GM21825 (cell line): ENCODE measurements around the gene TBC1D25.

ENCODE experiments used
- ATAC-seq: cut with Tn5 transposase; IDR thresholded peaks from one replicate; pipeline ENCODE4 v1.9.1; 2021; ENCODE audit warnings: mild to moderate bottlenecking, moderate library complexity; ENCODE audit not compliant: unreplicated experiment

Gene TBC1D25

DNA sequence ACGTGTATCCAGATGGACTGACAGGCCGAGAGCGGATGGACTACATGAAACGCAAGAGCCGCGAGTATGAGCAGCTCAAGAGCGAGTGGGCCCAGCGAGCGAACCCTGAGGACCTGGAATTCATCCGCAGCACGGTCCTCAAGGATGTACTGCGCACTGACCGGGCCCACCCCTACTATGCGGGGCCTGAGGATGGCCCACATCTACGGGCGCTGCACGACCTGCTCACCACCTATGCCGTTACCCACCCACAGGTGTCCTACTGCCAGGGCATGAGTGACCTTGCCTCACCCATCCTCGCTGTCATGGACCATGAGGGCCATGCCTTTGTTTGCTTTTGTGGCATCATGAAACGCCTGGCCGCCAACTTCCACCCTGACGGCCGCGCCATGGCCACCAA lies 20.1 kb downstream of the TBC1D25 start:
- ATAC-seq, result no peak

DNA sequence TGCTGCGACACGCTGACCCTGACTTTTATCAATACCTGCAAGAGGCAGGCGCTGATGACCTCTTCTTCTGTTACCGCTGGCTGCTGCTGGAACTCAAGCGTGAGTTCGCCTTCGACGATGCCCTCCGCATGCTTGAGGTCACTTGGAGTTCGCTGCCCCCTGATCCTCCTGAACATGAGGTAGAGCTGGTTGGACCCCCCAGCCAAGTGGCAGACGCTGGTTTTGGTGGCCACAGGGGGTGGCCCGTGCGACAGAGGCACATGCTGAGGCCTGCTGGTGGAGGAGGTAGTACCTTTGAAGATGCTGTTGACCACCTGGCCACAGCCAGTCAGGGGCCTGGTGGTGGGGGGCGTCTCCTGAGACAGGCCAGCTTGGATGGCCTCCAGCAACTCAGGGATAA lies 20.5 kb downstream of the TBC1D25 start:
- no peak for ATAC-seq

DNA sequence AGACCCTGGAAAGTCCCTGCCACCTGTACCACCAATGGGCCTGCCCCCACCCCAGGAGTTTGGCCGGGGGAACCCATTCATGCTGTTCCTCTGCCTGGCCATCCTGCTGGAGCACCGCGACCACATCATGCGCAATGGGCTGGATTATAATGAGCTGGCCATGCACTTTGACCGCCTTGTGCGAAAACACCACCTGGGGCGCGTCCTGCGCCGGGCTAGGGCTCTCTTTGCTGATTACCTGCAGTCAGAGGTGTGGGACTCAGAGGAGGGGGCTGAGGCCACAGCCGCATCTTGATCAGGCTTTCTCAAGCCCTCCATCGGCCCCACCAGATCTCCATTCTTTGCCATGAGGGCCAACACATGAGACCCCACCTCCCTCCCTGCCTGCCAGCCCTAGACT lies 21.2 kb downstream of the TBC1D25 start:
- ATAC-seq, result no peak

DNA sequence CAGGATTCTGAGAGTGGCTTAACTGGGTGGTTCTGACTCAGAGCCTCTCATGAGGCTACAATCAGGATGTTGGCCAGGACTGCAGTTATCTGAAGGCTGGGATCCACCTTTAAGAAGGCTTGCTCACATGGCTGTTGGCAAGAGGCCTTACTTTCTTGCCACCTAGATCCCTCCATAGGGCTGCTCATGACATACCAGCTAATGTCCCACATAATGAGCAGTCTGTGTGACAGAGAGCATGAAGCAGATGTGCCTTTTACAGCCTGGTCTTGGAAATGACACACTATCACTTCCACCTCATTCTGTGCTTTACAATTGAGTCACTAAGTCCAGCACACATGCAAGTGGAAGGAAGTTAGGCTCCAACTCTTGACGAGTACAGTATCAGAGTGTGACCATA lies 30.4 kb downstream of the TBC1D25 start:
- peak; percentile 41 for ATAC-seq

DNA sequence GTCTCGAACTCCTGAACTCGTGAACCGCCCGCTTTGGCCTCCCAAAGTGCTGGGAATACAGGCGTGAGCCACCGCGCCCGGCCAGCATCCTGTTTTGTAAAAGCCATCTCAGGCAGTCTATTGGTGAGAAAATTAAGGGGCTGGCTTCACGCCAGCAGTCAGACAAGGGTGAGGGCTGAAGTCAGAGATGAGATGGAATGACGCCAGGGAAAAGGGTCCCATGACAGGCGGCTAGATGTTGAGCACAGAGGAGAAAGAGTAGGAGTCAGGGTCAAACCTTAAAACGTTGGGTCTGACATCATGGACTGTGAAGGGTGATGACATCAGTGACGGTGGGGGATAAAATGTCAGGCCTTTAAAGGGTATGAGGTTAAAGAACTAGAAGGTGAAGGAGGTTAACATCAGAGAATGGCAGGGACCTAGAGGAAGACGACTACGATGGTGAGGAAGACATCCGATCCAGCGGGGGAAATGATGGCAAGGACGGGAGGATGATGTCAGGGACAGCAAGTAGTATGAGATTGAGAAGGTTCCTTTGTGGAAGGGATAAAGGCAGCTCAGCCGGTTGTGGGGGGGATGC lies 34.3 kb downstream of the TBC1D25 start:
- no peak for ATAC-seq

DNA sequence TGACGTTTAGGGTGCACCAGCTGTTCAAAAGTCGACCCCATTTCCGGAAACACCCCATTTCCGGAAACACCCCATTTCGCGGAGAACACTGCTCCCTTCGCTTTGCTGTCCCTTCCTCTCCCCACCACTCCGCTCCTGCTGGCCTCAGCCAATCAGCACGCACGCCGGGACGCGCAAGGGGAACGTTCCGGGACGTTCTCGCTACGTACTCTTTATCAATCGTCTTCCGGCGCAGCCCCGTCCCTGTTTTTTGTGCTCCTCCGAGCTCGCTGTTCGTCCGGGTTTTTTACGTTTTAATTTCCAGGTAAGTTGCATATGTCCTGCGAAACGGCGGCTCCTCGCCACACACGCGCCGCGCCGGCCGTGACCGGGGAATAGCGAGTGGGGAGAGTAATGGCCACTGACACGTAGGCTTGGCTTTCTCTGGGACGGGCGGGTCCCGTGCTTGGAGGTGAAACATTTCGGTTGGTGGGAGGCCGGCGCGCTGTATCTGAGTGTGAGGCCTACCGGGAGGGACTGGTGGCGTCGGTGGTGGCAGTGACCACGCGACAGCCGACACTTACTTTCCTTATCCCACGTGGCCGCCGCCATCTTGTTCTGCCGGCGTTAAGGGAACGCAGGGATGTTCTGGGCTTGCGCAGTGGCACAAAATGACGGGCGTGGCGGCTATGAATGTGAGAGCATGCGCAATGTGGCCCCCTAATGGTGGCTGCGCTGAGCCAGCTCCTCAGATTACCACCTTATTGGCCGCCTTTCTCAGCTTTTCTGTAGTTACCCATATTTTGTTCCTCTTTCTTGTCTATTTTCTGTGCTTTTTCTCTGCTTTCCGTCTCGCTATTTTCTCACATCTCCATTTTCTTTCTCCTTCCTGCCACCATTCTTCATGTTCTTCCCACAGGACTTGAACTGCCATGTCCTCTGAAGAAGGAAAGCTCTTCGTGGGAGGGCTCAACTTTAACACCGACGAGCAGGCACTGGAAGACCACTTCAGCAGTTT lies 35.1 kb downstream of the TBC1D25 start, which contains the start of gene RBM3:
Gene RBM3, plus strand, starts transcription at position 215 of the 997 bp plus-strand sequence. Its CDS starts 697 bp downstream, at position 912.
- peak; percentile 79 for ATAC-seq

DNA sequence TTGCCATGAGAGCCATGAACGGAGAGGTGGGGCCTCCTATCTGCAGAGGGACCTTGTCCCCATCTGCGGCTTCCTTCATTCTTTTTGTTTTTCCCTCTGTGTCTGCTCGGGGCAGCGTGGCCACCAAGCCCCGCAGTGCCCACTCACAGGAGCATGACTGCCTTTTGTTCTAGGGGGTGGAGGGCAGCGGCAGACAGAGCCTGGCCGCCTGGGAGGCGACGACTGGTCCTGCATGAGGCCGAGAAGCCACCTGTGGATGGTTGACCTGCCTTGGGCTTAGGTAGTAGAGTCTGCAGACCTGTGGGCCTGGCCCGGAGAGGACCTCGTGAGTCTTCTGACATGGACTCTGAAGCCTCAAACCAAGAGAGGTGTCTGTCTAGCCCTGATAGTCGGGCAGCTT lies 36.1 kb downstream of the TBC1D25 start:
- ATAC-seq, result no peak

DNA sequence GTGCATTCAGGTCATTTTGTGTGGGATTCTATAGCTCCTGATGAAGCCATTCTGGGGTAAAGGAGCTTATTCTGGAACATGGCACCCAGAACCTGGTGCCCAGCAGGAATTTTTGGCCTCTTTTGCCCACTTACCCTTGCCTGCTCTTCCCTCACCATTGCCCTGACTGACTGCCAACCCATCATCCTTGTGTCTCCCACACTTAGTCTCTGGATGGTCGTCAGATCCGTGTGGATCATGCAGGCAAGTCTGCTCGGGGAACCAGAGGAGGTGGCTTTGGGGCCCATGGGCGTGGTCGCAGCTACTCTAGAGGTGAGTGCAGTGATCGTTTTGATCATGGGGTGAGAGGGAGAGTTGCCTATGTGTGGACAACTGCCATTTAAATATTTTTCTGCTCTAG lies 36.6 kb downstream of the TBC1D25 start:
- no peak for ATAC-seq

DNA sequence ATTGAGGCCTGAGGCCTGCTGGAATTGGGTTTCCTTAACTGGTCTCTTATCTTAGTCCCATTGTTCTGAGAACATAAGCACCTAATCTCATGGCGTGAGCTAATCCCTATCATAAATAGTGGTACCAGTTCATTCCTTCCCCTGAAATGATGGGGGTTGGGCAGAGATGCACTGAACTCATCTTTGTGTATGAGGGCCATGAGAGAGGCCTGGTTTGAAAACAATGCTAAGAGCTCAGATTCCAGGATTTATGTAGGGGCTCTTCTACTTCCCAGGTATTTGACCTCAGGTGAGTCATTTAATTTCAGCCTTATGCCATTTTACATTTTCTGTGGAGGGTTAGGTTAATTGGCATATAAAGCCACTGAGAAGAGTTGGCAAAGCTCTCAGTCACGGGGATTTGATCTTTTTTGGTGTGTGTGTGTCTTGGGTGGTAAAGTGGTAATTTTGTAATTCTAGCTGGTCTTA lies 39.2 kb downstream of the TBC1D25 start:
- no peak for ATAC-seq

DNA sequence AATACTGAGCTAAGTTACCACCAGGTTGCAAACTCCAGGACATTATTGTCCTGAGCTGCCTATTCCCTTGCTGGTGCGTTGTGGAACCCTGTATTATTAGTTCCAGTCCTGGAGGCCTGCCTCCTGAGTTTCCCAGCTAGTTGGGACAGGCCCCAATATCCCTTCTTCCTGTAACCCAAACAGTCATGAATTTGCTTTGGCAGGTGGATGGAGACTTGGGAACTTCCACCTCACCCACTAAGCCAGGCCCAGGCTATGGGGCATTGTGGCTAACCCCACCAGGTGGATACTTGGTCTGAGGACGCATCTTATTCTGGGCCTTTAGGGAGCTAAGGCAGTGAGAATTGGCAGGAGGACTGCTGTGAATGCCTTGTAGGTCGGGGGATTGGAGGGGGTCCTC lies 39.7 kb downstream of the TBC1D25 start:
- ATAC-seq, result no peak

DNA sequence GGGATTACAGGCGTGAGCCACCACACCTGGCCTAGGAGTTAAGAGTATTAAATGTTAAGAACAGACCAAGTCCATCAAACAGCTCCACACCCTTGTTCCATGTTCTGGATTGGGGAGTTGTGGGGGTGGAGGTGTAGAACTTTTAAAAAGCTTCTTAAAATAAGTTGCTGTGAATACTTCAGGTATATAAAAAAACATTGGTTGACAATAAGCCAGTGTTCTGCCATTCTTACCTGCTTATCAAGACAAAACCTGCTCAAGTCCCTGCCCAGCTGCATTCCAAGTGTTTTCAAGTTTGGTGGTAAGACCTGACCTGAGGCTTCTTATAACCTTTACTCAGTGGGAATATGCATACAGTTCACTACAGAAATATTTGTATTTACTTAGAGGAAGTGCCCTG lies 41.1 kb downstream of the TBC1D25 start:
- ATAC-seq, result no peak

DNA sequence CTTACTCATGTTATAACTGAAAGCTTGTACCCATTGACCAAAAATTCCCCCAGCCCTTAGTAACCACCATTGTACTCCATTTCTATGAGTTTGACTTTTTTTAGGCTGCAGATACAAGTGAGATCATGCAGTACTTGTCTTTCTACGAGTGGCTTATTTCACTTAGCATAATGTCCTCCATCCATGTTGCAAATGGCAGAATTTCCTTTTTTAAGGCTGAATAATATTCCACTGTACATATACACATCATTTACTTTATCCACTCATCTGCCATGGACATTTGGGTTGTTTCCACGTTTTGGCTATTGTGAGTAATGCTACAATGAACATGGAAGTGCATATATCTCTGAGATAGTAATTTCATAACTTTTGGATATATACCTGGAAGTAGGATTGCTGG lies 45.2 kb downstream of the TBC1D25 start:
- no peak for ATAC-seq

DNA sequence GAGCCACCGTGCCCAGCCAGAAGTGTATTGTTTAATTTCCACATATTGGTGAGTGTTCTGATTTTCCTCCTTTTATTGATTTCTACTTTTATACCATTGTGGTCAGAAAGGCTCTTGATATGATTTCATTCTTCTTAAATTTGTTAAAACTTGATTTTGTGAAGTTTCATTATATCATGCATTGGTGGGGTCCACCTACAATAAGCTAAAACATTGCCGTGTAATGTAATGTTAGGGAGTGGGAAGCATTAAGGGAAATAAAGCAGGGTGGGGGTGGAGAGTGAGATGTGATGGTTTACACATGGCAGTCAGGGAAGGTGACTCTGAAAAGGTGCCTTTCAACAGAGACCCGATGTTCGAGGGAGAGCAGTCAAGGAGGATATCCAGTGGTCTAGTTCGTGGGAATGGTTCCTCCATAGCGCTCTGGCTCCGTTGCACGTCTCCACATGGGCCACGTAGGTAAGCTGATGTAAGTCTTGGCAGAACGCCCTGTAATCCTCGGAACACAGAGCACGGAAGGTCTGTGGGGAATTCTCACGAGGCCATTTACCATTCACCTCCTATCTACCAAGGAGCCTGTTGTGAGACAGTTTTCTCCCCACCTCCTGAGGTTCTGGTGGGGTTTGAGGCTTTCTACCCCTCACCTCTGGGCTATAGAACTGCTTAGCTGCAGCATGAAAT lies 50.1 kb downstream of the TBC1D25 start:
- ATAC-seq, result no peak

DNA sequence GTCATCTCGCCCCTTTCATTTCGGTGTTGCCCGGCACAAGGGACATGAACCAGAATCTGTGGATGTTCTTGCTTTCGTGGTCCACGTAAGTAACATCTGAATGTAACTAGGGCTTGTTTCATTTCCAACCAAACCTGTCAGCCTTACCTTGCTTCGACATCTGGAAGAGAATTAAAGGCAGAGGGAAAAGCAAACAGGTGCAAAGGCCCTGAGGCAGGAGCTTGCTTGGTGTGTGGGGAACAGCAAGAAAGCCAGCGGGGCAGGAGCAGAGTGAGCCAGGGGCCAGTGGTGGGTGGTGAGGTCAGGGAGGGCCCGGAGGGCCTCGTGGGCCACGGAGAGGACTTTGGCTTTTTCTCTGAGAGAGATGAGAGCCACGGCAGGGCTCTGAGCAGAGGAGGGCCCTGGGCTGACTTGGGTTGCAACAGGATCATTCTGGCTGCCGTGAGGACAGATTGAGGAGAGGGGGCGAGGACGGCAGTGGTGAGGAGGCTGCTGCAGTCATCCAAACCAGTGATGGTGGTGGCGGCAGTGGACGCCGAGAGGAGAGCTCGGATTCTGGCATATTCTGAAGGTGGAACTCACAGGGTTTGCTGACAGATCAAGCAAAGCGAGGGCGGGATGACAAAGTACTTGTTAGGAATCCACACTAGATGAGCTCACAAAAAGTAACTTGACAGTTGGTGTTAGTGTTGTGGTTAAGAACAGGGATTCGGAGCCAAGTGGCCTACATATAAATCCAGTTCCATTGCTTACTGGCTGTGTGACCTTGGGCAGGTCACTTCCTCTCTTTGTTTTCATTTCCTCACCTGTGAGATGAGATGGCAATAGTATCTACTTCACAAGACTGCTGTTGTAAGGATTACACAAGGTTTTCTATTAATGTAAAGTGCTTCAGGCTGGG lies 50.9 kb downstream of the TBC1D25 start:
- ATAC-seq, result no peak

DNA sequence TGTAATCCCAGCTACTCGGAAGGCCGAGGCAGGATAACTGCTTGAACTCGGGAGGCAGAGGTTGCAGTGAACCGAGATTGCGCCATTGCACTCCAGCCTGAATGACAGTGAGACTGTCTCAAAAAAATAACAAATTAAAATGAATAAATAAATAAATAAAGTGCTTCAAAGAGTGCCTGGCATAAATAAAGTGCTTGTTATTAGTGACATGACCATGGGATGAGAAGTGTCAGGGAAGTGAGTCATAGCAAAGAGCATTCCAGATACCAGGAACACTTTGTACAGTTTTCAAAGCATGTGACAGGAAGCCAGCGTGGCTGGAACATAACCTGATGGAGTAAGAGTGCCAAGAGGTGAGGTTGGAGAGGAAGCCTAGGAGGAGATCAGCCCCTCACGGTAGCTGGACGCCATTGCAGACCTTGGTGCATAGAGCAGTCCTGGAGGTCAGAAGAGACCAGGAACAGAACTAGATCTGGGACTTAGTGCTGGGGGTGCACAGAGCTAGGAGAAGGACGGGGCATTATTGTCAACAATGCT lies 51.8 kb downstream of the TBC1D25 start:
- no peak for ATAC-seq

DNA sequence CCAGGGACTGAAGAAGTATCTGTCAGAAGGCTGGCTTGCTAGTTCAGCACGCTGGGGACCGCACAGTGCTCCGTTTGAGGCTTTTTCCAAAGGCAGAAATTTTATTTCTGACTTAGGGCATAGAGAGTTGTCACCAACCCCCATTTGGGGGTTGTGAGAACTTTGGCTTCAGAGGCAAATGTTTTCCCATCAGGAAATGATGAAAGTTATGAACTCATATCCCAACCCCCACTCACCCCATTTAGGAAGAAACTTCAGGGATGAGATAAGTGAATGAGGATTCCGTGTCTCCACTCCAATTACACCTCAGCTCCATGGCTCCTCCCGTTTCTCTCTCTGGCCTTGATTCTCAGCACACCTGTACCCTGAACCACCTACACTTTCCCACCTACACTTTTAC lies 53.5 kb downstream of the TBC1D25 start:
- no peak for ATAC-seq

DNA sequence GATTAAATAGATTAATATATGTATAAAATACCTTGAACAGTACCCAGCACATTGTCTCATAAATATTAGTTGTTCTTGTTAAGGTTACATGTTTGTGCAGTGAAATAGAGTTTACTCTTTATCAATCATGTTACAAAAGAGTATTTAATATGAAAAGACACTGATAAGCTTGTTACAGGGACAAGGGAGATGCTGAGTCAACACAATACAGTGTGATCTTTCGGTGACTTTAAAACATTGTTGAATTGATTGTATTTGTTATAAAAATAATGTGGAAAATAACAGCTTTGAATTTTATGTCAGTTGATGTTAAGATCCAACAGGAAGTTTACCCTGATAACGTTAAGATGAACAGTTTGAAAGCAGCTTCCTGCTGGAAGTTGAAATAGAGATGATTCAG lies 56.4 kb downstream of the TBC1D25 start:
- no peak for ATAC-seq

DNA sequence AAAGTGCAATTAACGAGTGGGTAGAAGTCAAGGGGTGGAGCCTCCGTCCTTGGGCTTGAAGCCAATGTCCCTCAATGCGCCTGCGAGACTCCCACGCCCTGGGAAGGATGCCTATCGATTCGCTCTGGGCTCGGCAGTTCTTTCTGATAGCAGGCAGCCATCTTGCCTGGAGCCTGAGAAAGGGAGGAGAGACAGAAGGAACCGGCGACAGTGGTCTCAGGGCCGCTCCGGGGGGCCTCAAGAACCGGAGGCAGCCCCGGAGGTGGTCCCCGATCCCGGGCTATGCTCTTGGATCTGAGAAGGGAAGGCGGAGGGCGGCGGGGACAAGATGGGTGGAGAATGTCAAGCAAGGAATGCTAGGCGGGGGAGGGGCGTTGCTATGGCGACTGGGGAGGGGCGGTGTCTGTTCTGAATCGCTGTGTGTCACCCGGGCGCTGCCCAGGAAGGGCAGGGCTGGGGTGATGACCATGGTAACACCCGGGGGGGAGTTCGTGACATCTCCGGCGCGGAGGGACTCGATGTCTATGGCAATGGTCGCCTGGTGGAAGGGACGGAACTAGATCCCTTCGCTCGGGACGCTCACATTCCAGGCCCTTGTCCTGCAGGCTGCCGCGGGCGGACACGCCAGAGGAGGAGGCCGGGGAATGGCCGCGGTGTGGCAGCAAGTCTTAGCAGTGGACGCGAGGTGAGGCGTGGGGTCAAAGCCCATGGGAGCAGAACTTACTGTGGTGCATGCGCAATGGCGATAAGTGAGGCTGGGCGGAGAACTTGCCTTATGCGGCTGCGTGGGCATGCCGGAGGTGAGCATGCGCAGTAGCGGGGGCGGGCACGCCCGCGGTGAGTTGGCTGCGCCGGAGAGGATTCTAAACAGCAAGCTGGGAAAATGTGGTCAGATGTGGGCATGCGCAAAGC lies 58.1 kb downstream of the TBC1D25 start, which contains the start of gene WDR13:
Gene WDR13, plus strand, starts transcription at position 140 of the 912 bp plus-strand sequence. Its CDS starts 505 bp downstream, at position 645.
- peak; percentile 62 for ATAC-seq

DNA sequence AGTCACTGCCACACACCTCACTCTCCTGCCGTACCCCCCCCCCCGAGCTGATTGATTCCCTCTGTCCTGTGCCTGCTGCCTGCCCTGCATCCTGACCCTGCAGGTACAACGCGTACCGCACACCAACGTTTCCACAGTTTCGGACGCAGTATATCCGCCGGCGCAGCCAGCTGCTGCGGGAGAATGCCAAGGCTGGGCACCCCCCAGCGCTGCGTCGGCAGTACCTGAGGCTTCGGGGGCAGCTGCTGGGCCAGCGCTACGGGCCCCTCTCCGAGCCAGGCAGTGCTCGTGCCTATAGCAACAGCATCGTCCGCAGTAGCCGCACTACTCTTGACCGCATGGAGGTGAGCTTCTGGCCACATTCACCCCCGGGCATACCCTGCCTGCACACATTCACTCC lies 59.1 kb downstream of the TBC1D25 start:
- ATAC-seq, result no peak
